Left ventricle myocardium superior (tissue), 1 donor: ENCODE measurements around the gene WDR47. TPM values are rescaled to one million over a fixed set of nuclear protein-coding genes. Genes with fewer than 3 reads are reported as not detected.
A peak's percentile ranks its signal among the peaks of the same experiment; 100 is the strongest.
"Not testable (repeated sequence)": the region's sequence is repeated elsewhere in the genome, so short reads cannot be mapped to it uniquely, and the experiment has no call there.

Experiments
- ATAC-seq: fragments of 200-7000 bp; cut with Tn5 transposase; one replicate; pipeline ENCODE4 v1.9.1; 2020; ENCODE audit warnings: mild to moderate bottlenecking, moderate library complexity
- DNase-seq: peaks from one replicate; pipeline ENCODE4 v3.0.0-alpha.2; 2020
- intact Hi-C: fragments of 100-400 bp; cut with micrococcal nuclease; formaldehyde crosslinking; loops from one replicate; pipeline ENCODE4 v1.11.0; 2022
- total RNA-seq: library from RNA; stranded (reverse); fragmentation: NEBNext Ultra II Directional; extraction: Animal tissue kit (Norgen Biotek cat#: 25700); gene quantifications from one replicate; pipeline ENCODE4 v1.2.1, GENCODE V29; 2021
- donor health status: DM: no; HTN: yes; CAD: no; lungs with severe emphysema.

Gene WDR47
- total RNA-seq, 1 donor from 2014 or later: 16.6 TPM

DNA sequence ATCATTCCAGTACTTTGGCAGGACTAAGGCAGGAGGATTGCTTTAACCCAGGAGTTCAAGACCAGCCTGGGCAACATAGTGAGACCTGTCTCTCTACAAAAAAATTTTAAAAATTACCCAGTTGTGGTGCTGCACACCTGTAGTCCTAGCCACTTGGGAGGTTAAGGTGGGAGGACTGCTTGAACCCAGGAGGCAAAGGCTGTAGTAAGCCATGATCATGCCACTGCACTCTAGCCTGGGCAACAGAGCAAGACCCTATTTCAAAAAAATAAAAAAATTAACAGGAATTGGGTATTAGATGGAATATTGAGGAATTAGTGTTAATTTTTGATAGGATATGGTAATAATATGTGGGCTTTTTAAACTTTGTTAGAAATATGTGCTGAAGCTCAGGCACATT, 17.1 kb upstream of the WDR47 start:
- ATAC-seq (no peak), DNase-seq (no peak)
- intact Hi-C loops: no loop called here

DNA sequence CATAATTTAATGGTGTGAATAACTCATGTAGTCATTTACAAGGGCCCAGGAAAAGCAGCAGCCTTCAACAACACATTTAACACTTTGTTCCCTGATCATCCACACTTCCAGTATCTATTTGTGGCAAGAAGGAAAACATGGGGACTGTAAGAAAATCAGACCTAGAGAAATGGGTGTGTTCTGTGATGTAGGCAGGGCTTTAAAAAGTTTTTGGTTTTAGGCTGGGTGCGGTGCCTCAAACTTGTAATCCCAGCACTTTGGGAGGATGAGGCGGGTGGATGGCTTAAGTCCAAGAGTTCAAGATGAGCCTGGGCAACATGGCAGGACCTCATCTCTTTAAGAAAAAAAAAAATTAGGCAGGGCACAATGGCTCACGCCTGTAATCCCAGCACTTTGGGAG, 14.2 kb upstream of the WDR47 start:
- DNase-seq (no peak), ATAC-seq (no peak)
- intact Hi-C loops: no loop called here

DNA sequence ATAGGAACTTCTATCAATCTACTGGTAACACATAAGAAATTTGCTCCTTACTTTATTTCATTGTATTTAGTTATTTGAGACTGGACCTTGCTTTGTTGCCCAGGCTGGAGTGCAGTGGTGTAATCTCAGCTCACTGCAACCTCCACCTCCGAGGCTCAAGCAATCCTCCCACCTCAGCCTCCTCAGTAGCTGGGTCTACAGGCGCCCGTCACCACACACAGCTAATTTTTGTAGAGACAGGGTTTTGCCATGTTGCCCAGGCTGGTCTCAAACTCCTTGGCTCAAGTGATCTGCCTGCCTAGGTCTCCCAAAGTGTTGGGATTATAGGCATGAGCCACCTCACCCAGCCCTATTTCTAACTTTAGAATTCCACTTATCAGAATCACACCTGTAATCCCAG, 10.2 kb upstream of the WDR47 start:
- DNase-seq, ATAC-seq, intact Hi-C loops: not testable (repeated sequence)

DNA sequence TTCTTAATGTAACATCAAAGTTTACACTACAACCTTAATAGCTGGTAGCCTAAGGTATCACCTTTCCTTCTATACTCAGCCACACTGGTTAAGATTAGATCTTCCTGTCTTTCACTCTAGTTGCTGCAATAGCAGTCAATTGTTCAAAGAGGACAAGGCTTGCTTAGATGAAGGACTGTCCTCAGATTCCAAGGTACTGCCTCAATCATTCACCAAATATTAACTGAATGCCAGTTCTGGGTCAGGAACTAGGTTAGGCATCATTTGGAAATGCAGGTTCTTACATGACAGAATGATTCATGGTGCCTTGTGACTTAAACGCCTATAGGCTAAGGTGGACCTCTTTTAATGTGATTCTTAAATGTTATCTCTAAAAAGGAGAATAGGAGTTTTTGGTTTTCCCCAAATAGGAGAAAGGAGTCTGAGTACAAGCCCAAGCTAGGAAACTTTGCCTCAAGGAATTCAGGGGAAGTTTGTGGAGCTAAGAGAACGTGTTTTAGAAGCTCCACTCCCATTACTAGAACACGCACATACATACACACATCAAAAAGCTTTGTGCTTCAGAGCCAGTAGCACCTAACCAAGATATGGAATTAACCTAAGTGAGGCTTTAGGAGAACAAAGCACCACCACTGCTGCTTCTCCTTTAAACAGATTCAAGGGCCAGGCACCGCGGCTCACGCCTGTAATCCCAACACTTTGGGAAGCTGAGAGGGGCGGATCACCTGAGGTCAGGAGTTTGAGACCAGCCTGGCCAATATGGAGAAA, 8.5 kb upstream of the WDR47 start:
- intact Hi-C loops: no loop called here
- DNase-seq (no peak), ATAC-seq (no peak)

DNA sequence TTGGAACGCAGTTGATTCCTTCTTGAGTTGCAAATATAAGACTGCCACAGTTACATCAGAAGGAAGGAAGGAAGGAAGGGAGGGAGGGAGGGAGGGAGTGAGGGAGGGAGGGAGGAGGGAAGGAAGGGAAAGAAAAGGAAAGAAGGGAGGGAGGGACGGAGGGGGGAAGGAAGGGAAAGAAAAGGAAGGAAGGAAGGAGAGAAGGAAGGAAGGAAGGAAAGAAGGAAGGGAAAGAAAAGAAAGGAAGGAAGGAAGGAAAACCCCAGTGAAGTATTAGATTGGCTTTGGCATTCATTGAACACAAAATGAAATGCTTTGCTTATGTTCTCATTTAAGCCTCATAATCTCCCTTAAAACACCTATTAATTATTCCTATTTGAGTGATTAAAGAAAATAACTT, 6.4 kb upstream of the WDR47 start:
- intact Hi-C loops: no loop called here
- DNase-seq (no peak), ATAC-seq (no peak)

DNA sequence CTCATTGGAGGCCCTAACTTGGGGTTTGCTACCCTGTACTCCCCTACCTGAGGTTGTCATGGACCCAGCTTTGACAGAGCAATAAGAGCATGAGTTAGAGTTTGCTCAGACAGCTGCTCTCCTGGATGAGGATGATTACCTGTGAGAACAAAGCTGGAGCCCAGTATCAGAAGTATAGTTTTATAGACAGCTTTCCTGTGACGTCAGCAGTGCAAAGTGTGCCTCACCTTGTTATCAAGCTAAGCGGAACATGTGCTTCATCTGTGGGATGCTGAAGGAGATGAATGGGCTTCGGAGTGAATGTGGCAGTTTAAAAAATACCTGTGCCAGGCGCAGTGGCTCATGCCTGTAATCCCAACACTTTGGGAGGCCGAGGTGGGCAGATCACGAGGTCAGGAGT, 5.4 kb upstream of the WDR47 start:
- intact Hi-C loops: no loop called here
- ATAC-seq: no peak
- DNase-seq: no peak

DNA sequence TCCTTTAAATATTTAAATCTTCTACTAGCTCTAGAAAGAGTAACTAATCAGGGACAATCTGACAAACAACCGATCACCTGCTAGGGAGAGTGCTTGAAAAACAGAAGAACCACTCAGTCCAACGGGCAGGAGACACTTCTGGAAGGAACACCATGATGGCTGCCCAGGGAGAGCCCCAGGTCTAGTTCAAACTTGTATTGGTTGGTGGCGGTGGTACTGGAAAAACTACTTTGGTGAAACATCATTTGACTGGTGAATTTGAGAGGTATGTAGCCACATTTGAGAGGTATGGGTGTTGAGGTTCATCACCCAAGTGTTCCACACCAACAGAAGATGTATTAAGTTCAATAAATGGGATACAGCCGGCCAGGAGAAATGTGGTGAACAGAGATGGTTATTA, 4.8 kb upstream of the WDR47 start:
- intact Hi-C loops: no loop called here
- DNase-seq (no peak), ATAC-seq (no peak)

DNA sequence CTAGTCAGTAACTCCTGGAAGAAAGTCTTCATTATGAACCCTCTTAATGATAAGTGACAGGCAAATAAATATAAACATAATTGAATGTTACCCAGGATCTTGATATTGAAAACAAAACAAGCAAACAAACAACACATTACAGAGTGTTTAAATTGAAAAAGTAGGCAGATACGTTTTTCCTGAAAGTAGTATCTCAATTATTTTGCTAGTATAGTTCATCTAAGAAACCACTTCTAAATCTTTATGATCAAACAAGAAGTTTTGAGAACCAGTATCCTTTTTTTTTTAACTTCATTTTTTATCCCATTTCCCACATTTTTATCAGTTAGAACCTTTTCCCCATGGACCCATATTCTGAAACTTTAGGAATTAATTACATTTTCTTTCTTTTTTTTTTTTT, 3.7 kb upstream of the WDR47 start:
- intact Hi-C loops: no loop called here

DNA sequence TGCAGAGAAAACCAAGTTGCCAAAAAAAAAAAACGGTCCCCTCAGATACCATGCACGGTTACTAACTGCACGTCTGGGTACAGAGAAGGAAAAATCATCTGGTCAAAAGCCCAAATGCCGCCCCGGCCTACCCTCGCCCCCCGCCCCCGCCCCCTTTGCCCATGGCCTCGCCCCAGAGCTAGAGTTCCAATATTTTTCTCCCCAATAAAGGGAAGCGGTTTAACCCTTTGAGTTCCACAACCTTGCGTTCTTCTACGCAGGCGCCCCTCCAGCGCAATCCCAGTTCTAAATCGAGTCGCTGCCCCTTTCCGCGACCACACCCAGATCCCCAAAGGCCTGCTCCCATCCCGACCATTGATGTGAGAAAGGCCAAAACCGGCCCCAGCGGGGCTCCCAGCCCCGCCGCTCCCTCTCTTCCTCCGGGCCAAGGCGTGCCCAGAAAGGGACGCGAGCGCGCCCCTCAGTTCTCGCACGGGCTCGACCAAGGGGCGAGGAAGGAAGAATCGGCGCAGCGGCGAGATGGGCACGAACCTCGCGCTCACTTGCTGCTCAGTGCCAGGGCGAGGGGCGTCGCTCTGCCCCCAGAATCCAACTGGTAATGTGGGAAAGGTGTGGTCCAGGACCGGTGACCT, 797 bp downstream of the WDR47 start:
- intact Hi-C loops: no loop called here
- ATAC-seq (peak; percentile 35), DNase-seq (peak; percentile 47)

More for the DNA sequence above, 3.7 kb upstream of the WDR47 start:
- DNase-seq: no peak
- ATAC-seq: no peak

DNA sequence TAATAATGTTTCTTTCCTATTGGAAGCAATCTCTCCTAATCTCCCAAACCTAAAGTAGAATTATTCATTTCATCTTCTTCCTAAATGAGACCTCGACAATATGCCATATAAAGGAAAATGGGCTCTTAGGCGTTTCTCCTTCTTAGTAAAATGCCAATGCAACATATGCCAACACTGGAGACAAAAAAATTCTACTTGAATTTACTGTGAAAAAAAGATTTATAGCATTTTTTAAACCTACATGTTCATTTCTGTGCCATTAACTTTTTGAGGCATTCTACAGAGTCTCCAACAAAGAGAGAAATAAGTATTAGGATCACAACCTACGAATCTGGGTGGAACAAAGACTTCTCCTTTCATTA, 1.3 kb downstream of the WDR47 start:
- intact Hi-C loops: no loop called here
- no peak for ATAC-seq
- no peak for DNase-seq

DNA sequence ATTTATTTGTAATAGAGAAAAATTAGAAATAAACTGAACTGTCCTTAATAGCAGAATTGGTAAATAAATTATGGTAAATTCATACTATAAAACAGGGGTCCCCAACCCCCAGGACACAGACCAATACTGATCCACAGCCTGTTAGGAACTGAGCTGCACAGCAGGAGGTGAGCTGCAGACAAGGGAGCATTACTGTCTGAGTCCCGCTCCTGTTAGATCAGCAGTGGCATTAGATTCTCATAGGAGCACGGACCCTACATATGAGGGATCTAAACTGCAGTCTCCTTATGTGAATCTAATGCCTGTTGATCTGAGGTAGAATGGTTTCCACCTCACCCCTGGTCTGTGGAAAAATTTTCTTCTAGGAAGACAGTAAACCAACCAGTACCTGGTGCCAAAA, 7.5 kb downstream of the WDR47 start:
- intact Hi-C loops: no loop called here
- no peak for ATAC-seq
- no peak for DNase-seq

DNA sequence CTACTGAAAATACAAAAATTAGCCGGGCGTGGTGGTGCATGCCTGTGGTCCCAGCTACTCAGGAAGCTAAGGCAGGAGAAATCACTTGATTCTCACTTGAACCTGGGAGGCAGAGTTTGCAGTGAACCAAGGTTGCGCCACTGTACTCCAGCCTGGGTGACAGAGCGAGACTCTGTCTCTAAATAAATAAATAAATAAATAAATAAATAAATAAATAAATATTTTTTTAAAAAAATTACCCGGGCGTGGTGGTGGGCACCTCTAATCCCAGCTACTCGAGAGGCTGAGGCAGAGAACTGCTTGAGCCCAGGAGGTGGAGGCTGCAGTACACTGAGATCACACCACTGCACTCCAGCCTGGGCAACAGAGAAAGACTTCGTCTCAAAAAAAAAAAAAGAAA, 12.4 kb downstream of the WDR47 start:
- intact Hi-C loops: not testable (repeated sequence)

DNA sequence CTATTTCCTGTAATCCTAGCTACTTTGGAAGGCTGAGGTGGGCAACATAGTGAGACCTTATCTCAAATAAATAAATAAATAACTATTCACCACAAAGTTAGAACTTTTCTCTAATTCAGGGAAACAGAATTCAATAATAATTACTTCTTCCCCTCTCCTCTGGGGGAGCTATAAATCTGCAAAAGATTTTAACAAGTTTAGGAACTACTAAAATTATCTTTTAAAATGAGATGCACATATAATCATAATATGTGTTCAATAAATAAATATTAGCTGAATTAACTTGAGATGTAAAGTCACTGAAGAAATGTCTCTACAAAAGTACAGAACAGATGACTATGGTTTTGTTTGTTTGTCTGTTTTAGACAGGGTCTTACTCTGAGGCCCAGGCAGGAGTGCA, 14.1 kb downstream of the WDR47 start:
- no peak for DNase-seq
- intact Hi-C loops: no loop called here
- ATAC-seq: no peak

More for the DNA sequence above, 12.4 kb downstream of the WDR47 start:
- not testable (repeated sequence) for DNase-seq, ATAC-seq

DNA sequence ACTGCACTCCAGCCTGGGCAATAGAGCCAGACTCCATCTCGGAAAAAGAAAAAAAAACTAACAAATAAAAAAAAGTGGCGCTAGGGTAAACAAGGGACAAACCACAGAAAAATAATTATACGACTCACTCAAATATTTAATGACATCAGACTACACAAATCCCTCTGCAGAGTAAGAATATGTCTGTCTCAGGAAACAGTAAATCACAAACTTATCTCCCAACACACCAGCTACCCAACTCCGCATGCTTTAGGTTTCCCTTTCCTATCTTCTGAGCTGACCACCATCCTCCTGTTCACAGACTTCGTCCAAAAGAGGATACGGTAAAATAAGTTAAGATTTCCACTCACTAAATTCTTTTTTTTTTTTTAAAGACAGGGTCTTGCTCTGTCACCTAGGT, 16.2 kb downstream of the WDR47 start:
- DNase-seq (no peak), ATAC-seq (no peak)
- intact Hi-C loops: no loop called here

DNA sequence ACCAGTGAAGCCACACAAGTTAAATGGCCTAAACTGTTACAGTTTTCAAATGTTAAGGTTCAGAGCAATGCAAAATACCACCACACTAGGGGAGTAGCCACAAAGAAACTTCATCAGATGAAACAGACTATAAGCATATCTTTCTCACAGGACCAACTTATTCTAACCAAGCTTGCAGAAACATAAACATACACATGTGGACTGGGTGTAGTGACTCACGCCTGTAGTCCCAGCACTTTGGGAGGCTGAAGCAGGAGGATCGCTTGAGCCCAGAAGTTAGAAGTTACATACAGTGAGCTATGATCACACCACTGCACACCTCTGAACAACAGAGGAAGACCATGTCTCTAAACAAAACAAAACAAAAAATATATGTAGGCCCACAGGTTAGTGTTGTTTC, 17.3 kb downstream of the WDR47 start:
- intact Hi-C loops: no loop called here
- no peak for ATAC-seq

DNA sequence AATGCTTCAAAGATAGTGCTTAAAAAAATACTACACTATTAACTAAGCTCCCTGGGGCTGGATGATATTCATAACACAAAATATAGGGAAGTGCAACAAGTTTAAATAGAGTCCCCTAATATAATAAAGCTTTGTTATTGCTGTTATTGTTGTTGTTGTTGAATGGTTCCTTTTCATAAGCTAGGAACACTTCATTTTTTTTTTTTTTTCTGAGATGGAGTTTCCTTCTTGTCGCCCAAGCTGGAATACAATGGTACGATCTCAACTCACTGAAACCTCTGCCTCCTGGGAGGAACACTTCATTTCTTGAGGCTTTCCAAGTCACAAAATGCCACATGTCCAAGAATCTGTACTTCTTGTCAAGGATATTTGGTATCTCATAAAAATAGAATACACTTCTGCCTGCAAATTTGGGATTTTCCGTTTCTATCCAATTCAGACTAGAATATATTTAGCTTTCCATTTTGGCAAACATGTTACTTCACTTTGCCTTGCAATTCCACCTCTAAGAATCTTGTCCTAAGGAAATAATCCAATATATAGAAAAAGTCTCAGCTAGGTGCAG, 21.1 kb downstream of the WDR47 start:
- DNase-seq (no peak), ATAC-seq (no peak)
- intact Hi-C loops: no loop called here

More for the DNA sequence above, 17.3 kb downstream of the WDR47 start:
- no peak for DNase-seq

DNA sequence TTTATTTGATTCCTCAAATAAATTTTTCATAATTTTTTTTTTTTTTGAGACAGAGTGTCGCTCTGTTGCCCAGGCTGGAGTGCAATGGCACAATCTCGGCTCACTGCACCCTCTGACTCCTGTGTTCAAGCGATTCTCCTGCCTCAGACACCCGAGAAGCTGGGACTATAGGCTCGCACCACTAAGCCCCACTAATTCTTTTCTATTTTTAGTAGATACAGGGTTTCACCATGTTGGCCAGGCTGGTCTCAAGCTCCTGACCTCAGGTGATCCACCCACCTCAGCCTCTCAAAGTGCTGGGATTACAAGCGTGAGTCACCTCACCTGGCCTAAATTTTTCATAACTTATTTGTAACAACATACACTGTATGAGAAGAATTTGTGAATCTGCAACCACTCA, 24.2 kb downstream of the WDR47 start:
- DNase-seq, ATAC-seq, intact Hi-C loops: not testable (repeated sequence)

DNA sequence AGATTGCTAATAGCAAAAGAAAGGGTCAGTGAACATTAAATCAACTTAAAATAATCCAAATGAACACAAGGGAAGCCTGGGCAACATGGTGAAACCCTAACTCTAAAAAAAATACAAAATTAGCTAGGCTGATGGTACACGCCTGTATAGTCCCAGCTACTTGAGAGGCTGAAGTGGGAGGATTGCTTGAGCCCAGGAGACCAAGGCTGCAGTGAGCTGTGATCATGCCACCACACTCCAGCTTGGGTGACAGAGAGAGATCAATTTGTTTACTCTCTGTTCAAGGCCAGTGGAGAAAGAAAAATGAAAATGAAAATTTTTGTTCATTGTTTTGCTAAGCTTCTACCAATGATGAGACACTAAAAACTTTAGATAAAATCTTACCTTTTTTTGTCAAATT, 24.8 kb downstream of the WDR47 start:
- ATAC-seq: no peak
- no peak for DNase-seq
- intact Hi-C loops: no loop called here

DNA sequence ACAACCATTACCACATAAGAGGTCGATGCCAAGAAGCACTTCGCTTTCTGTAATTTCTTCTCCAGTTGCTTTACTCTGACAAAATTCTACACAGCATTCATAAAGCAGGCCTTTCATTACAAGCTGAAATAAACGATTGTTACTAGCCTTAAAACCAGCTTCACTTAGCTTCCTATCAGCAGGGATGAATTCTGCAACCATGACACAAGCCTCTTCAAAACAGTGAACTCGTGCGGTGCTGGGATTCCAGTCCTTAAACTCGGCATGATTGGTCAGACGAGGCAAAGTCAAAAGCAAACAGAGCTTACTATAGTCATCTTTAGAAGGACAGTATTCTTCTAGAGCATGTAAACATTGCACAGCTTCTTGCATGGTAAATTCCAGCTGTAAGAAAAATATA, 30.6 kb downstream of the WDR47 start:
- intact Hi-C loops: no loop called here
- ATAC-seq (no peak), DNase-seq (no peak)

DNA sequence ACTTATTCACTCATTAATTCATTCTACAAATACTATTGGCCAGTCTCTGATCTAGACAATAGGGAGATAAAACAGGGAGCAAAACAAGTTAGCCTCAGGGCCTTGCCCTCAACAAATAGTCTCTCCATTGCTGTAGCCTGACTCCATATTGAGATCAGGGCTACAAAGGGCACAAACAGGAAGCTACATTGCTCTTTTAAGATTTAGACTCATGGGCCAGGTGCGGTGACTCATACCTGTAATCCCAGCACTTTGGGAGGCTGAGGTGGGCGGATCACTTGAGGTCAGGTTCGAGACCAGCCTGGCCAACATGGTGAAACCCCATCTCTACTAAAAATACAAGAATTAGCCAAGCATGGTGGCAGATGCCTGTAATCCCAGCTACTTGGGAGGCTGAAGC, 45.3 kb downstream of the WDR47 start:
- intact Hi-C loops, ATAC-seq, DNase-seq: not testable (repeated sequence)

DNA sequence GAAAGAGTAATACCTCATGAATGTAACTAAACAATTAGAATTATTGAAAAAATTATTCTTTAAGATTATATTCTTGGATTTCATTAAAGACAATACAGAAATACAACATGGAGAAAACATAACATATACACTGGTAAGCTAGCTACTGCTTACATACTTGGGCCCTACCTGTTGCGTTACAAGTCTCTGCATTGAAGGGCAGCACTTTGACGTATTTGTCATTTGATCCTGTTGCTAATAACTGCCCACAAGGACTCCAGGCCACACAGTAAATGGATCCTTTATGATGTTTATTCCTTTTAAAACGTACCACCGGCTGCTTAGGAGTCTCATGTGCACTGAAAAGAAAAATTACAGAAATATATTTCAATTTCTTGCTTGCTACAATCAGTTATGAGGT, 58.8 kb downstream of the WDR47 start:
- no peak for ATAC-seq
- intact Hi-C loops: no loop called here
- DNase-seq: no peak
